CD14-positive monocyte (primary cell): Measurements from ENCODE around the gene HYKK. TPM values are rescaled to one million over a fixed set of nuclear protein-coding genes. Genes with fewer than 3 reads are reported as not detected.
A peak's percentile ranks its signal among the peaks of the same experiment; 100 is the strongest.

Experiments
- DNase-seq, 3 donors: peaks; one replicate each; pipeline ENCODE4 v3.0.0-alpha.2; 2011 to 2022
- H2AFZ ChIP-seq: 2 replicates; pipeline ENCODE4 v1.6.0; 2012; ENCODE audit warnings: mild to moderate bottlenecking, low read depth, low read length, inconsistent platforms; ENCODE audit not compliant: insufficient read depth, poor library complexity, severe bottlenecking
- H3K27ac ChIP-seq, 2 donors: 1 replicate in 1 of 2; 2 replicates in 1 of 2; pipeline ENCODE4 v1.5.1; 2012 to 2013; ENCODE audit warnings: low read length in 2 of 2, control low read depth in 1 of 2, inconsistent platforms in 1 of 2, low read depth in 1 of 2, mild to moderate bottlenecking in 1 of 2
- H3K27me3 ChIP-seq, 2 donors: one replicate each; pipeline versions ENCODE4 v1.6.0 to v1.6.1; 2011 to 2013; ENCODE audit warnings: low read length in 2 of 2; ENCODE audit not compliant: control insufficient read depth in 2 of 2, insufficient read depth in 2 of 2
- H3K36me3 ChIP-seq, 2 donors: replicated peaks in 1 of 2; 1 replicate in 1 of 2; 2 replicates in 1 of 2; pipeline versions ENCODE4 v1.5.1 to v1.6.1; 2012 to 2013; ENCODE audit warnings: low read length in 2 of 2, control low read depth in 1 of 2, inconsistent platforms in 1 of 2, mild to moderate bottlenecking in 1 of 2; ENCODE audit not compliant: insufficient read depth in 2 of 2, control insufficient read depth in 1 of 2
- H3K4me1 ChIP-seq, 2 donors: 1 replicate in 1 of 2; 2 replicates in 1 of 2; pipeline versions ENCODE4 v1.5.1 to v1.6.1; 2012 to 2013; ENCODE audit warnings: low read length in 2 of 2, control low read depth in 1 of 2, inconsistent platforms in 1 of 2, mild to moderate bottlenecking in 1 of 2, moderate library complexity in 1 of 2; ENCODE audit not compliant: insufficient read depth in 2 of 2, control insufficient read depth in 1 of 2
- H3K4me2 ChIP-seq: replicated peaks from 2 replicates; pipeline ENCODE3; 2012; ENCODE audit warnings: low read length, moderate library complexity, mild to moderate bottlenecking; ENCODE audit not compliant: poor library complexity, severe bottlenecking; ENCODE audit errors: extremely low read depth
- H3K4me3 ChIP-seq, 3 experiments: fragments of 200-600 bp in 1 of 3; sonication (generic) in 1 of 3; replicated peaks in 1 of 3; 1 replicate in 2 of 3; 2 replicates in 1 of 3; pipeline ENCODE4 v1.5.1; 2011 to 2013; ENCODE audit warnings: low read length in 3 of 3, mild to moderate bottlenecking in 3 of 3, control low read depth in 2 of 3, low read depth in 2 of 3, inconsistent platforms in 1 of 3, moderate library complexity in 1 of 3
- H3K79me2 ChIP-seq: 2 replicates; pipeline ENCODE4 v1.6.0; 2012; ENCODE audit warnings: mild to moderate bottlenecking, control low read depth, inconsistent platforms, low read length, moderate library complexity; ENCODE audit not compliant: insufficient read depth
- H3K9ac ChIP-seq: 2 replicates; pipeline ENCODE4 v1.6.0; 2017; ENCODE audit warnings: low read length, mild to moderate bottlenecking; ENCODE audit not compliant: insufficient read depth, poor library complexity, severe bottlenecking
- H3K9me3 ChIP-seq, 2 donors: replicated peaks in 1 of 2; 1 replicate in 1 of 2; 2 replicates in 1 of 2; pipeline versions ENCODE4 v1.5.1 to v1.6.1; 2012 to 2013; ENCODE audit warnings: low read length in 2 of 2, control low read depth in 1 of 2; ENCODE audit not compliant: control insufficient read depth in 1 of 2, insufficient read depth in 1 of 2
- H4K20me1 ChIP-seq: 2 replicates; pipeline ENCODE4 v1.6.0; 2012; ENCODE audit warnings: mild to moderate bottlenecking, low read length, control low read depth, moderate library complexity; ENCODE audit not compliant: insufficient read depth
- H3K27ac Mint-ChIP-seq, 7 donors: one replicate each; pipeline ENCODE4 v1.8.0; 2020; ENCODE audit warnings: mild to moderate bottlenecking in 7 of 7, mixed read lengths in 7 of 7, moderate library complexity in 6 of 7, inconsistent platforms in 2 of 7
- H3K27me3 Mint-ChIP-seq, 3 donors: one replicate each; pipeline ENCODE4 v1.8.0; 2021 to 2022; ENCODE audit warnings: low read depth in 3 of 3, mild to moderate bottlenecking in 3 of 3, mixed read lengths in 3 of 3, moderate library complexity in 3 of 3, inconsistent platforms in 1 of 3
- H3K36me3 Mint-ChIP-seq, 2 donors: one replicate each; pipeline ENCODE4 v1.8.0; 2020; ENCODE audit warnings: mixed read lengths in 2 of 2, inconsistent platforms in 1 of 2, mild to moderate bottlenecking in 1 of 2
- H3K4me1 Mint-ChIP-seq: one replicate; pipeline ENCODE4 v1.8.0; 2020; ENCODE audit warnings: mild to moderate bottlenecking, mixed read lengths
- H3K4me3 Mint-ChIP-seq, 2 donors: one replicate each; pipeline ENCODE4 v1.8.0; 2020; ENCODE audit warnings: mild to moderate bottlenecking in 2 of 2, mixed read lengths in 2 of 2, moderate library complexity in 1 of 2
- H3K9me3 Mint-ChIP-seq, 7 donors: one replicate each; pipeline ENCODE4 v1.8.0; 2020 to 2022; ENCODE audit warnings: mixed read lengths in 7 of 7, mild to moderate bottlenecking in 6 of 7, moderate library complexity in 6 of 7, inconsistent platforms in 2 of 7
- CTCF ChIP-seq: fragments of 200-600 bp; IDR thresholded peaks from one replicate; pipeline ENCODE4 v1.8.0; 2022; ENCODE audit warnings: antibody characterized with exemption, mild to moderate bottlenecking
- WGBS: methylation state at CpG from one replicate; pipeline ENCODE4 v1.1.5; 2013; ENCODE audit warnings: missing lambda C conversion rate; ENCODE audit not compliant: insufficient coverage; 5-methylcytosine and 5-hydroxymethylcytosine counted together
- intact Hi-C, 2 donors: fragments of 100-400 bp; cut with micrococcal nuclease; formaldehyde crosslinking; loops; one replicate each; pipeline versions ENCODE4 v1.15.0 to v1.15.1; 2023
- polyA plus RNA-seq, 3 donors: library from polyadenylated mRNA; depleted of rRNA in 1 of 3; unstranded in 2 of 3; stranded (reverse) in 1 of 3; fragments of 300-500 nt in 2 of 3; fragments of >200 nt in 1 of 3; fragmentation: Illumina TruSeq in 2 of 3; gene quantifications; 1 replicate in 2 of 3; 2 replicates in 1 of 3; pipeline ENCODE4 v1.2.3, GENCODE V29; 2012 to 2021

HYKK gene
- polyA plus RNA-seq, 3 donors: 0.04 TPM; not detected in 2

GRCh38 chr15:78565951-78566774 is 58.8 kb downstream of the HYKK start:
- Histone ChIP-seq H3K27me3 (peaks cover 29 to 32% of the 10 kb centered on the region in 2 donors), H3K79me2 (no peaks in the 10 kb centered on the region), H3K9me3 (no peaks in the 10 kb centered on the region), H3K4me3 (peak overlapping the region; percentile 24 to 75 (median 38)), H4K20me1 (no peaks in the 10 kb centered on the region), H3K36me3 (no peaks in the 10 kb centered on the region), H3K9ac (peak overlapping the region; percentile 39), H2AFZ (peak overlapping the region; percentile 67), H3K27ac (no peak overlapping the region), H3K4me1 (peaks cover 14 to 19% of the 10 kb centered on the region in 2 donors), H3K4me2 (peak overlapping the region; percentile 89)
- Mint-ChIP-seq H3K36me3 (peaks cover 0 to 4% of the 10 kb centered on the region in 2 donors), H3K4me3 (peak overlapping the region; percentile 82 to 90), H3K4me1 (peaks cover 22% of the 10 kb centered on the region), H3K27me3 (peaks cover 27 to 51% (median 29%) of the 10 kb centered on the region in 3 donors), H3K9me3 (peaks cover 0 to 4% (median 2%) of the 10 kb centered on the region in 7 donors), H3K27ac (no peak overlapping the region)
- peak; percentile 11 for TF ChIP-seq CTCF
- 0% methylated on average over 8 of the region's 19 CpGs for WGBS
- intact Hi-C loops: no loop called here
- no peak for DNase-seq

- Mint-ChIP-seq H3K4me3 (peak overlapping the region in 1 of 2 donors; percentile 90), H3K27ac (no peak overlapping the region), H3K36me3 (peaks cover 0 to 4% of the 10 kb centered on the region in 2 donors), H3K27me3 (peaks cover 27 to 50% (median 29%) of the 10 kb centered on the region in 3 donors), H3K9me3 (peaks cover 0 to 4% (median 2%) of the 10 kb centered on the region in 7 donors), H3K4me1 (peaks cover 22% of the 10 kb centered on the region)
- DNase-seq: no peak
- H4K20me1 ChIP-seq: no peaks in the 10 kb centered on the region
- no peak overlapping the region for H3K9ac ChIP-seq
- no peaks in the 10 kb centered on the region for H3K79me2 ChIP-seq
- H3K36me3 ChIP-seq: no peaks in the 10 kb centered on the region
- WGBS: 56% methylated on average over 1 of the region's 4 CpGs
- H3K9me3 ChIP-seq: no peaks in the 10 kb centered on the region
- H3K27ac ChIP-seq: no peak overlapping the region
- TF ChIP-seq CTCF: no peak
- H3K27me3 ChIP-seq: peaks cover 29 to 32% of the 10 kb centered on the region in 2 donors
- intact Hi-C loops: no loop called here
- H3K4me3 ChIP-seq: no peak overlapping the region
- no peak overlapping the region for H3K4me2 ChIP-seq
- peaks cover 14 to 19% of the 10 kb centered on the region in 2 donors for H3K4me1 ChIP-seq
- no peak overlapping the region for H2AFZ ChIP-seq
Measured at GRCh38 chr15:78567531-78567930, 60.2 kb downstream of the HYKK start.
